Vagina (tissue), 2 donors: ENCODE measurements around the gene VWA1.

Experiments used
- POLR2A ChIP-seq, 2 donors: fragments of 450-650 bp; IDR thresholded peaks; one replicate each; pipeline ENCODE4 v1.6.1; 2017; ENCODE audit warnings: antibody characterized with exemption in 2 of 2, mild to moderate bottlenecking in 2 of 2, moderate library complexity in 2 of 2
- POLR2AphosphoS5 ChIP-seq, 2 donors: sonication (generic); formaldehyde crosslinking; IDR thresholded peaks; one replicate each; pipeline ENCODE4 v1.9.0; 2017; ENCODE audit warnings: antibody characterized with exemption in 2 of 2, mild to moderate bottlenecking in 2 of 2, low read depth in 1 of 2; ENCODE audit not compliant: insufficient read depth in 1 of 2
- TF ChIP-seq, protein P1 (sequence below), 3 experiments: fragments of 450-650 bp in 2 of 3; fragments of 200-600 bp in 1 of 3; sonication (generic) in 1 of 3; IDR thresholded peaks; one replicate each; pipeline ENCODE4 v1.5.1; 2017 to 2019; ENCODE audit warnings: antibody characterized with exemption in 3 of 3, mild to moderate bottlenecking in 2 of 3, moderate library complexity in 2 of 3

DNA sequence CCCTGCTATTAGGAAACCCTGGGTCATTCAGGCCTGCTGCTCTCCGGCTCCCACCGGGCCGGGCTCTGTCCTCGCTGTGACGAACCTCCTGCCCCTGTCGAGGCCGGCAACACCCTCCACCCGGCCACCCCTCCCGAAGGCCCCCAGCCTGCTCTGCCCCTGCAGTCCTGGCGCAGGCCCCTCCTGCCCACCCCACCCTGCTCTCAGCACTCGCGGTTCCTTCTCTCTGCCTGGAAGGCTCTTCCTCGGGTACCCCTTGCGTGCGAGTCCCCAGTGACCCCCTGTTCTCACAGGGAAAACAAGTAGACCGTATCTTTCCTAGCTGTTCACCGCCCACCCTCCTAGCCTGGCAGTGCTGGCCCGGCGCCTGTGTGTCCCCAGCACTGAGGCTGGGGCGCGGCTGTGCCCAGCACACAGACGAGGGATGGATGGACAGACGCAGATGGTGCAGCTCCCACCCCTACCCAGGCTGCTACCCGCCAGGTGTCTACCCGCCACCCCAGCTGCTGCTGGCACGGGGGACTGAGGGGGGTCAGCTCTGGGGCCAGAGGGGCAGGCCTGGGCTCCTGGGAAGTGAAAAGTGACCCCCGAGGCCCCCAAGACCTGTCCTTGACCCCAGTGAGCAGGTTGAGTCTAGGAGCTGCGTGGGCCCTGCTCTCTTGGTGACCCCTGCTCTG, 3.1 kb upstream of the VWA1 start:
- TF ChIP-seq, protein P1, sequence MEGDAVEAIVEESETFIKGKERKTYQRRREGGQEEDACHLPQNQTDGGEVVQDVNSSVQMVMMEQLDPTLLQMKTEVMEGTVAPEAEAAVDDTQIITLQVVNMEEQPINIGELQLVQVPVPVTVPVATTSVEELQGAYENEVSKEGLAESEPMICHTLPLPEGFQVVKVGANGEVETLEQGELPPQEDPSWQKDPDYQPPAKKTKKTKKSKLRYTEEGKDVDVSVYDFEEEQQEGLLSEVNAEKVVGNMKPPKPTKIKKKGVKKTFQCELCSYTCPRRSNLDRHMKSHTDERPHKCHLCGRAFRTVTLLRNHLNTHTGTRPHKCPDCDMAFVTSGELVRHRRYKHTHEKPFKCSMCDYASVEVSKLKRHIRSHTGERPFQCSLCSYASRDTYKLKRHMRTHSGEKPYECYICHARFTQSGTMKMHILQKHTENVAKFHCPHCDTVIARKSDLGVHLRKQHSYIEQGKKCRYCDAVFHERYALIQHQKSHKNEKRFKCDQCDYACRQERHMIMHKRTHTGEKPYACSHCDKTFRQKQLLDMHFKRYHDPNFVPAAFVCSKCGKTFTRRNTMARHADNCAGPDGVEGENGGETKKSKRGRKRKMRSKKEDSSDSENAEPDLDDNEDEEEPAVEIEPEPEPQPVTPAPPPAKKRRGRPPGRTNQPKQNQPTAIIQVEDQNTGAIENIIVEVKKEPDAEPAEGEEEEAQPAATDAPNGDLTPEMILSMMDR (IDR thresholded peaks at IDR 0.05), result no peak
- TF ChIP-seq POLR2A (IDR thresholded peaks at IDR 0.05), result no peak
- no peak for TF ChIP-seq POLR2AphosphoS5 (IDR thresholded peaks at IDR 0.05; ENCODE audit: insufficient read depth in 1 of 2, low read depth in 1 of 2)
